CD4-positive, alpha-beta T cell treated with Interleukin-4 for 4 hours (primary cell): ENCODE measurements around the gene LCAT.

ENCODE experiments used
- DNase-seq: peaks from one replicate; pipeline ENCODE4 v3.0.0-alpha.2; 2020

LCAT gene

GRCh38 chr16:67968400-67969253, 24.7 kb upstream of the LCAT start, which contains the start of gene SLC12A4:
Gene SLC12A4 (minus strand): TSS chr16:67968637. CDS start chr16:67968553, 84 bp downstream.
- peak; percentile 82 for DNase-seq

- no peak for DNase-seq
Measured at GRCh38 chr16:67967958-67968399, 24.1 kb upstream of the LCAT start.

GRCh38 chr16:67967183-67967957, 23.4 kb upstream of the LCAT start:
- DNase-seq = peak; percentile 31

- no peak for DNase-seq
Measured at GRCh38 chr16:67966549-67967182, 22.7 kb upstream of the LCAT start.

GRCh38 chr16:67965668-67966548, 22.0 kb upstream of the LCAT start:
- no peak for DNase-seq

- DNase-seq = no peak
Measured at GRCh38 chr16:67964477-67965131, 20.7 kb upstream of the LCAT start.

GRCh38 chr16:67963662-67964321, 19.9 kb upstream of the LCAT start:
- no peak for DNase-seq

GRCh38 chr16:67963292-67963661, 19.4 kb upstream of the LCAT start:
- DNase-seq = no peak

- no peak for DNase-seq
Measured at GRCh38 chr16:67962135-67962534, 18.2 kb upstream of the LCAT start.

GRCh38 chr16:67961551-67961957, 17.6 kb upstream of the LCAT start:
- DNase-seq = no peak

- no peak for DNase-seq
Measured at GRCh38 chr16:67959536-67960329, 15.8 kb upstream of the LCAT start.

GRCh38 chr16:67957622-67958021, 13.7 kb upstream of the LCAT start:
- DNase-seq = no peak

GRCh38 chr16:67954421-67955196, 10.7 kb upstream of the LCAT start:
- DNase-seq = no peak

GRCh38 chr16:67953641-67954375, 9.9 kb upstream of the LCAT start:
- no peak for DNase-seq

- no peak for DNase-seq
Measured at GRCh38 chr16:67951485-67951884, 7.6 kb upstream of the LCAT start.

- DNase-seq = no peak
Measured at GRCh38 chr16:67950335-67950843, 6.5 kb upstream of the LCAT start.

GRCh38 chr16:67949645-67950044, 5.7 kb upstream of the LCAT start:
- no peak for DNase-seq

GRCh38 chr16:67948015-67948414, 4.1 kb upstream of the LCAT start:
- no peak for DNase-seq
